ENCODE results near the gene BOLA1.
A peak's percentile ranks its signal among the peaks of the same experiment; 100 is the strongest.

BOLA1 gene

DNA sequence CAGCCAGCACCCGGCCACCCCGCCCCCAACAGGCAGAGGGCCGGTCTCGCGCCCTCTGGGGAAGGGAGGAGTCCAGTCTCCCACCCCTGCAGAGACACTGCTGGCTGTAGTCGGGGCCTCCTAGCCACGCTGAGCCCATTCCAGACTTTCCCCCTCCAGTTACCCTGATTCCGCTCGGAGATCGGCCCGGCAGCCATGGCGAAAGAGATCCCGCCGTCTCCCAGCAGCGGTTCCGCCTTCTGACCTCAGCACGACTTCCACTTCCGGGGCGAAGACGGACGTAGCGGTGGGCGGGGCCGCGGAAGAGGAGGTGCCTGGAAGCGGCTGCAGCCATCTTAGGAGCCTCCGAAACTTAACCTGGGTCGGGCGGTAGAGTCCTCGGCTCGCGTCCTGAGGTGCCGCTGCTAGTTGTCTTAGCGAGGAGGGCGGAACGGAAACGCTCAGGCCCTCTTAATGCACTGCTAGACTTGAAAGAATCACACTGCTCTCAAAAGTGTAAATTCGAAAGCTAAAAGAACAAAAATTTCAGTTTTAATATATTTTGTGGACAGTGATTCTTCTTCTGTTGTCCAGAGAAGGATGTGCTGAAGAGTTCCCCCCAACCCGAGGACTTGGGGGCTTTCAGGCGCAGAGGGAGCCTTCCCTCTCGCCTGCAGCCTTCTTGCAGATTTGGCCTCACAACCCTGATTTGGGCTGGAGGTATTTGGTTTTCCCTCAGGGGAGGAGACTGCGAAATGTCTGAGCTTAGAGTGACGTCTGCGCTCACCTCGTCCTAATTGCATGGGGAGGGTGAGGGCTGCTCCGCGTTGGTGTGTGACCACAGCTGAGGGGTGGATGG lies 28.4 kb downstream of the BOLA1 start, which contains the start of gene SF3B4 (continued):
- TF ChIP-seq, protein P1, sequence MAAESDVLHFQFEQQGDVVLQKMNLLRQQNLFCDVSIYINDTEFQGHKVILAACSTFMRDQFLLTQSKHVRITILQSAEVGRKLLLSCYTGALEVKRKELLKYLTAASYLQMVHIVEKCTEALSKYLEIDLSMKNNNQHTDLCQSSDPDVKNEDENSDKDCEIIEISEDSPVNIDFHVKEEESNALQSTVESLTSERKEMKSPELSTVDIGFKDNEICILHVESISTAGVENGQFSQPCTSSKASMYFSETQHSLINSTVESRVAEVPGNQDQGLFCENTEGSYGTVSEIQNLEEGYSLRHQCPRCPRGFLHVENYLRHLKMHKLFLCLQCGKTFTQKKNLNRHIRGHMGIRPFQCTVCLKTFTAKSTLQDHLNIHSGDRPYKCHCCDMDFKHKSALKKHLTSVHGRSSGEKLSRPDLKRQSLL (tag by site-specific recombination; IDR thresholded peaks at IDR 0.05): peak; percentile 66; the same call in 1 of the 2 replicates
- TF ChIP-seq ZBTB17 (tag by site-specific recombination; IDR thresholded peaks at IDR 0.05) (peak; percentile 92), ZNF416 (tag by site-specific recombination; IDR thresholded peaks at IDR 0.05) (no peak), ZNF248 (tag by site-specific recombination; IDR thresholded peaks at IDR 0.05) (no peak), ZNF184 (tag by site-specific recombination; IDR thresholded peaks at IDR 0.05) (no peak), YY1 (tag by site-specific recombination; IDR thresholded peaks at IDR 0.05) (peak; percentile 90), SP3 (tag by site-specific recombination; IDR thresholded peaks at IDR 0.05) (peak; percentile 99), SP7 (tag by site-specific recombination; IDR thresholded peaks at IDR 0.05) (peak; percentile 65), KLF10 (tag by site-specific recombination; IDR thresholded peaks at IDR 0.05) (peak; percentile 72; the same call in 1 of the 2 replicates), ZNF335 (tag by site-specific recombination; conservative IDR thresholded peaks at IDR 0.05) (peak; percentile 97), ZNF658 (tag by site-specific recombination; IDR thresholded peaks at IDR 0.05) (no peak), ZNF324 (tag by site-specific recombination; IDR thresholded peaks at IDR 0.05) (no peak), ZNF664 (tag by site-specific recombination; IDR thresholded peaks at IDR 0.05) (no peak), ZNF202 (tag by site-specific recombination; IDR thresholded peaks at IDR 0.05; ENCODE audit: borderline replicate concordance) (no peak), GLIS1 (tag by site-specific recombination; IDR thresholded peaks at IDR 0.05) (peak; percentile 77), ZNF121 (tag by site-specific recombination; IDR thresholded peaks at IDR 0.05) (no peak), ZNF837 (tag by site-specific recombination; IDR thresholded peaks at IDR 0.05) (no peak), ZNF623 (tag by site-specific recombination; IDR thresholded peaks at IDR 0.05) (no peak), ZNF132 (tag by site-specific recombination; IDR thresholded peaks at IDR 0.05; ENCODE audit: borderline replicate concordance) (no peak), HOXD13 (CRISPR knock-in tag; IDR thresholded peaks at IDR 0.05; ENCODE audit: borderline replicate concordance) (no peak), ZBTB21 (tag by site-specific recombination; IDR thresholded peaks at IDR 0.05) (0 out of 2 replicates have a peak, but pooled peaks have one; percentile 19), ZNF214 (tag by site-specific recombination; IDR thresholded peaks at IDR 0.05; ENCODE audit: borderline replicate concordance) (no peak), IKZF3 (tag by site-specific recombination; IDR thresholded peaks at IDR 0.05) (peak; percentile 55; the same call in 1 of the 2 replicates), ZNF558 (tag by site-specific recombination; IDR thresholded peaks at IDR 0.05) (no peak), BCL11B (tag by site-specific recombination; IDR thresholded peaks at IDR 0.05; ENCODE audit: low read depth) (no peak), ZNF24 (tag by site-specific recombination; IDR thresholded peaks at IDR 0.05) (0 out of 2 replicates have a peak, but pooled peaks have one; percentile 45), ZNF274 (IDR thresholded peaks at IDR 0.05; ENCODE audit: low read length) (no peak), ZNF274 (tag by site-specific recombination; IDR thresholded peaks at IDR 0.05; ENCODE audit: borderline replicate concordance) (no peak)
- TF ChIP-seq, protein P2, sequence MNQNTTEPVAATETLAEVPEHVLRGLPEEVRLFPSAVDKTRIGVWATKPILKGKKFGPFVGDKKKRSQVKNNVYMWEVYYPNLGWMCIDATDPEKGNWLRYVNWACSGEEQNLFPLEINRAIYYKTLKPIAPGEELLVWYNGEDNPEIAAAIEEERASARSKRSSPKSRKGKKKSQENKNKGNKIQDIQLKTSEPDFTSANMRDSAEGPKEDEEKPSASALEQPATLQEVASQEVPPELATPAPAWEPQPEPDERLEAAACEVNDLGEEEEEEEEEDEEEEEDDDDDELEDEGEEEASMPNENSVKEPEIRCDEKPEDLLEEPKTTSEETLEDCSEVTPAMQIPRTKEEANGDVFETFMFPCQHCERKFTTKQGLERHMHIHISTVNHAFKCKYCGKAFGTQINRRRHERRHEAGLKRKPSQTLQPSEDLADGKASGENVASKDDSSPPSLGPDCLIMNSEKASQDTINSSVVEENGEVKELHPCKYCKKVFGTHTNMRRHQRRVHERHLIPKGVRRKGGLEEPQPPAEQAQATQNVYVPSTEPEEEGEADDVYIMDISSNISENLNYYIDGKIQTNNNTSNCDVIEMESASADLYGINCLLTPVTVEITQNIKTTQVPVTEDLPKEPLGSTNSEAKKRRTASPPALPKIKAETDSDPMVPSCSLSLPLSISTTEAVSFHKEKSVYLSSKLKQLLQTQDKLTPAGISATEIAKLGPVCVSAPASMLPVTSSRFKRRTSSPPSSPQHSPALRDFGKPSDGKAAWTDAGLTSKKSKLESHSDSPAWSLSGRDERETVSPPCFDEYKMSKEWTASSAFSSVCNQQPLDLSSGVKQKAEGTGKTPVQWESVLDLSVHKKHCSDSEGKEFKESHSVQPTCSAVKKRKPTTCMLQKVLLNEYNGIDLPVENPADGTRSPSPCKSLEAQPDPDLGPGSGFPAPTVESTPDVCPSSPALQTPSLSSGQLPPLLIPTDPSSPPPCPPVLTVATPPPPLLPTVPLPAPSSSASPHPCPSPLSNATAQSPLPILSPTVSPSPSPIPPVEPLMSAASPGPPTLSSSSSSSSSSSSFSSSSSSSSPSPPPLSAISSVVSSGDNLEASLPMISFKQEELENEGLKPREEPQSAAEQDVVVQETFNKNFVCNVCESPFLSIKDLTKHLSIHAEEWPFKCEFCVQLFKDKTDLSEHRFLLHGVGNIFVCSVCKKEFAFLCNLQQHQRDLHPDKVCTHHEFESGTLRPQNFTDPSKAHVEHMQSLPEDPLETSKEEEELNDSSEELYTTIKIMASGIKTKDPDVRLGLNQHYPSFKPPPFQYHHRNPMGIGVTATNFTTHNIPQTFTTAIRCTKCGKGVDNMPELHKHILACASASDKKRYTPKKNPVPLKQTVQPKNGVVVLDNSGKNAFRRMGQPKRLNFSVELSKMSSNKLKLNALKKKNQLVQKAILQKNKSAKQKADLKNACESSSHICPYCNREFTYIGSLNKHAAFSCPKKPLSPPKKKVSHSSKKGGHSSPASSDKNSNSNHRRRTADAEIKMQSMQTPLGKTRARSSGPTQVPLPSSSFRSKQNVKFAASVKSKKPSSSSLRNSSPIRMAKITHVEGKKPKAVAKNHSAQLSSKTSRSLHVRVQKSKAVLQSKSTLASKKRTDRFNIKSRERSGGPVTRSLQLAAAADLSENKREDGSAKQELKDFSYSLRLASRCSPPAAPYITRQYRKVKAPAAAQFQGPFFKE (tag by site-specific recombination; IDR thresholded peaks at IDR 0.05; ENCODE audit: borderline replicate concordance): no peak
- TF ChIP-seq, protein P3, sequence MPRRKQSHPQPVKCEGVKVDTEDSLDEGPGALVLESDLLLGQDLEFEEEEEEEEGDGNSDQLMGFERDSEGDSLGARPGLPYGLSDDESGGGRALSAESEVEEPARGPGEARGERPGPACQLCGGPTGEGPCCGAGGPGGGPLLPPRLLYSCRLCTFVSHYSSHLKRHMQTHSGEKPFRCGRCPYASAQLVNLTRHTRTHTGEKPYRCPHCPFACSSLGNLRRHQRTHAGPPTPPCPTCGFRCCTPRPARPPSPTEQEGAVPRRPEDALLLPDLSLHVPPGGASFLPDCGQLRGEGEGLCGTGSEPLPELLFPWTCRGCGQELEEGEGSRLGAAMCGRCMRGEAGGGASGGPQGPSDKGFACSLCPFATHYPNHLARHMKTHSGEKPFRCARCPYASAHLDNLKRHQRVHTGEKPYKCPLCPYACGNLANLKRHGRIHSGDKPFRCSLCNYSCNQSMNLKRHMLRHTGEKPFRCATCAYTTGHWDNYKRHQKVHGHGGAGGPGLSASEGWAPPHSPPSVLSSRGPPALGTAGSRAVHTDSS (tag by site-specific recombination; IDR thresholded peaks at IDR 0.05): no peak
- TF ChIP-seq, protein P4, sequence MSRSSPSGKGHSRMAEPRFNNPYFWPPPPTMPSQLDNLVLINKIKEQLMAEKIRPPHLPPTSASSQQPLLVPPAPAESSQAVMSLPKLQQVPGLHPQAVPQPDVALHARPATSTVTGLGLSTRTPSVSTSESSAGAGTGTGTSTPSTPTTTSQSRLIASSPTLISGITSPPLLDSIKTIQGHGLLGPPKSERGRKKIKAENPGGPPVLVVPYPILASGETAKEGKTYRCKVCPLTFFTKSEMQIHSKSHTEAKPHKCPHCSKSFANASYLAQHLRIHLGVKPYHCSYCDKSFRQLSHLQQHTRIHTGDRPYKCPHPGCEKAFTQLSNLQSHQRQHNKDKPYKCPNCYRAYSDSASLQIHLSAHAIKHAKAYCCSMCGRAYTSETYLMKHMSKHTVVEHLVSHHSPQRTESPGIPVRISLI (tag by site-specific recombination; IDR thresholded peaks at IDR 0.05): no peak

All from HEK293 (cell line).